Sigmoid colon (tissue), 7 donors: ENCODE measurements around the gene PAQR3. TPM values are rescaled to one million over a fixed set of nuclear protein-coding genes. Genes with fewer than 3 reads are reported as not detected.

Experiments
- DNase-seq: peaks from one replicate; pipeline ENCODE4 v3.0.0-alpha.2; 2019
- H3K27ac ChIP-seq, 4 donors: fragments of 200-600 bp; sonication (generic); one replicate each; pipeline ENCODE4 v1.5.1; 2016 to 2019; ENCODE audit warnings: mild to moderate bottlenecking in 1 of 4
- H3K27me3 ChIP-seq, 3 donors: fragments of 200-600 bp; sonication (generic); one replicate each; pipeline ENCODE4 v1.5.1; 2019; ENCODE audit warnings: mild to moderate bottlenecking in 1 of 3
- H3K36me3 ChIP-seq, 4 donors: fragments of 200-600 bp; sonication (generic); one replicate each; pipeline ENCODE4 v1.5.1; 2016 to 2019
- H3K4me1 ChIP-seq, 4 donors: fragments of 200-600 bp; sonication (generic); one replicate each; pipeline ENCODE4 v1.5.1; 2017 to 2019
- H3K4me3 ChIP-seq, 4 donors: fragments of 200-600 bp; sonication (generic); one replicate each; pipeline ENCODE4 v1.5.1; 2017 to 2019; ENCODE audit warnings: mild to moderate bottlenecking in 2 of 4, moderate library complexity in 1 of 4
- H3K9me3 ChIP-seq, 4 donors: fragments of 200-600 bp in 3 of 4; sonication (generic) in 3 of 4; one replicate each; pipeline versions ENCODE4 v1.5.1 to v1.6.1; 2013 to 2019
- EP300 ChIP-seq, 4 donors: sonication (generic); formaldehyde crosslinking; IDR thresholded peaks; one replicate each; pipeline ENCODE4 v1.6.1; 2017; ENCODE audit warnings: antibody characterized with exemption in 4 of 4
- POLR2A ChIP-seq, 2 donors: fragments of 450-650 bp; IDR thresholded peaks; one replicate each; pipeline ENCODE4 v1.6.1; 2016; ENCODE audit warnings: antibody characterized with exemption in 2 of 2, mild to moderate bottlenecking in 2 of 2, moderate library complexity in 2 of 2
- POLR2AphosphoS5 ChIP-seq, 4 donors: sonication (generic); formaldehyde crosslinking; IDR thresholded peaks; one replicate each; pipeline ENCODE4 v1.6.1; 2017; ENCODE audit warnings: antibody characterized with exemption in 4 of 4
- WGBS, 2 donors: extraction: QIAGEN DNeasy Blood & Tissue Kit; methylation state at CpG; one replicate each; pipeline ENCODE4 v1.1.7; 2013; 5-methylcytosine and 5-hydroxymethylcytosine counted together
- intact Hi-C: fragments of 100-400 bp; cut with DNase I; formaldehyde crosslinking; loops from one replicate; pipeline ENCODE4 v1.15.1; 2023
- polyA plus RNA-seq, 3 donors: library from polyadenylated mRNA; stranded (reverse); fragments of 200-250 nt; gene quantifications; one replicate each; pipeline ENCODE4 v1.2.3, GENCODE V29; 2013
- total RNA-seq, 4 donors: library from RNA; depleted of rRNA; stranded (reverse); fragments of >200 nt; gene quantifications; one replicate each; pipeline ENCODE4 v1.1.0, GENCODE V29; 2016
- TF ChIP-seq, protein P1 (sequence below), 4 experiments: fragments of 450-650 bp in 3 of 4; fragments of 200-600 bp in 1 of 4; IDR thresholded peaks; one replicate each; pipeline ENCODE4 v1.5.1; 2016 to 2019; ENCODE audit warnings: antibody characterized with exemption in 4 of 4, mild to moderate bottlenecking in 3 of 4, moderate library complexity in 2 of 4
- donor health status: healthy with polysubstance abuse.
- donor health status: Bipolar disorder and iron deficiency.
- donor health status: healthy.

PAQR3 gene
- total and polyA plus RNA-seq, 7 donors, result 4.8 to 32.1 (median 17.1) TPM

- TF ChIP-seq, protein P1, sequence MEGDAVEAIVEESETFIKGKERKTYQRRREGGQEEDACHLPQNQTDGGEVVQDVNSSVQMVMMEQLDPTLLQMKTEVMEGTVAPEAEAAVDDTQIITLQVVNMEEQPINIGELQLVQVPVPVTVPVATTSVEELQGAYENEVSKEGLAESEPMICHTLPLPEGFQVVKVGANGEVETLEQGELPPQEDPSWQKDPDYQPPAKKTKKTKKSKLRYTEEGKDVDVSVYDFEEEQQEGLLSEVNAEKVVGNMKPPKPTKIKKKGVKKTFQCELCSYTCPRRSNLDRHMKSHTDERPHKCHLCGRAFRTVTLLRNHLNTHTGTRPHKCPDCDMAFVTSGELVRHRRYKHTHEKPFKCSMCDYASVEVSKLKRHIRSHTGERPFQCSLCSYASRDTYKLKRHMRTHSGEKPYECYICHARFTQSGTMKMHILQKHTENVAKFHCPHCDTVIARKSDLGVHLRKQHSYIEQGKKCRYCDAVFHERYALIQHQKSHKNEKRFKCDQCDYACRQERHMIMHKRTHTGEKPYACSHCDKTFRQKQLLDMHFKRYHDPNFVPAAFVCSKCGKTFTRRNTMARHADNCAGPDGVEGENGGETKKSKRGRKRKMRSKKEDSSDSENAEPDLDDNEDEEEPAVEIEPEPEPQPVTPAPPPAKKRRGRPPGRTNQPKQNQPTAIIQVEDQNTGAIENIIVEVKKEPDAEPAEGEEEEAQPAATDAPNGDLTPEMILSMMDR (IDR thresholded peaks at IDR 0.05), result no peak
- no peak for TF ChIP-seq EP300 (IDR thresholded peaks at IDR 0.05)
- TF ChIP-seq POLR2A (IDR thresholded peaks at IDR 0.05), result no peak
- TF ChIP-seq POLR2AphosphoS5 (IDR thresholded peaks at IDR 0.05), result no peak
- no peaks in the 10 kb centered on the region for H3K36me3 ChIP-seq
- peak overlapping the region in 3 of 4 donors; percentile 40 to 79 (median 47) for H3K27ac ChIP-seq
- H3K4me3 ChIP-seq, result no peak overlapping the region
- WGBS, 2 donors, result 44 to 88% methylated on average over 1 of the region's 1 CpG
- no peaks in the 10 kb centered on the region for H3K27me3 ChIP-seq
- H3K9me3 ChIP-seq, result no peaks in the 10 kb centered on the region
- H3K4me1 ChIP-seq, result peaks cover 0 to 13% (median 0%) of the 10 kb centered on the region in 4 donors
- intact Hi-C loops, result loop anchor here (5.0 kb wide), 1 partner anchor 61 kb away; no protein-coding TSS in a partner anchor
- no peak for DNase-seq
Measured at GRCh38 chr4:78971776-78972175, 32.5 kb upstream of the PAQR3 start.

DNA sequence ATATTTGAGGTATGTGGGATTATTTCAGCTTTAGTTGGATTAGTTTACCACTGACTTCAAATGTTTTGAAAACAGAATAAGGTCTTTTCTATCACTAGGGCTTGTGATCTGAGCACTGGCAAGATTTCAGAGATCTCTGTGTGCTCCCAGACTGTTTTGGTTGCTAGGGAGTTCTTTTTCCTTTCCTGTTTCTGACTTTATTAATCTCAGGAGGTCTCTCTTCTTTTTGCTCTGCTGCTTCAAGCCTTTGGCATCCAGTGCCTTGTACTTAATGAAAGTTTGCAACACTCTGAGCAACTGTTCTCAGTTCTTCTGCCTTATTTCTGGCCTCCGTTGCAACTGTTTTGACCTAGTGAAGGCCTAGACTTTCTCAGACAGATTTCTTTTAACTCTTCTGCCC, 32.1 kb upstream of the PAQR3 start:
- peak overlapping the region in 3 of 4 donors; percentile 40 to 79 (median 47) for H3K27ac ChIP-seq
- TF ChIP-seq POLR2A (IDR thresholded peaks at IDR 0.05), result no peak
- TF ChIP-seq EP300 (IDR thresholded peaks at IDR 0.05), result no peak
- peak in 1 of 4 donors; percentile 18 for TF ChIP-seq POLR2AphosphoS5 (IDR thresholded peaks at IDR 0.05)
- H3K9me3 ChIP-seq, result no peaks in the 10 kb centered on the region
- H3K36me3 ChIP-seq, result no peaks in the 10 kb centered on the region
- H3K27me3 ChIP-seq, result no peaks in the 10 kb centered on the region
- 76 to 87% methylated on average over 1 of the region's 1 CpG for WGBS, 2 donors
- H3K4me3 ChIP-seq, result no peak overlapping the region
- peaks cover 0 to 13% (median 0%) of the 10 kb centered on the region in 4 donors for H3K4me1 ChIP-seq
- DNase-seq, result peak; percentile 70
- intact Hi-C loops, result loop anchor here (5.0 kb wide), 1 partner anchor 61 kb away; no protein-coding TSS in a partner anchor

- no peak for DNase-seq
- Histone ChIP-seq H3K4me1 (peaks cover 0 to 6% (median 0%) of the 10 kb centered on the region in 4 donors), H3K27ac (peak overlapping the region; percentile 37 to 79 (median 48)), H3K27me3 (no peaks in the 10 kb centered on the region), H3K36me3 (no peaks in the 10 kb centered on the region), H3K4me3 (no peak overlapping the region), H3K9me3 (no peaks in the 10 kb centered on the region)
- TF ChIP-seq POLR2A (IDR thresholded peaks at IDR 0.05) (no peak), EP300 (IDR thresholded peaks at IDR 0.05) (peak in 1 of 4 donors; percentile 41), POLR2AphosphoS5 (IDR thresholded peaks at IDR 0.05) (peak; percentile 24 to 62 (median 42))
- TF ChIP-seq, protein P1 (IDR thresholded peaks at IDR 0.05), result no peak
- intact Hi-C loops, result no loop called here
- 86 to 89% methylated on average over 2 of the region's 2 CpGs for WGBS, 2 donors
Measured at GRCh38 chr4:78962597-78963115, 23.4 kb upstream of the PAQR3 start.

- H3K27me3 ChIP-seq, result no peaks in the 10 kb centered on the region
- TF ChIP-seq EP300 (IDR thresholded peaks at IDR 0.05), result no peak
- TF ChIP-seq POLR2A (IDR thresholded peaks at IDR 0.05), result no peak
- TF ChIP-seq POLR2AphosphoS5 (IDR thresholded peaks at IDR 0.05), result no peak
- TF ChIP-seq, protein P1 (IDR thresholded peaks at IDR 0.05), result no peak
- H3K4me1 ChIP-seq, result peaks cover 0 to 6% (median 0%) of the 10 kb centered on the region in 4 donors
- no peaks in the 10 kb centered on the region for H3K36me3 ChIP-seq
- H3K9me3 ChIP-seq, result no peaks in the 10 kb centered on the region
- intact Hi-C loops, result no loop called here
- 80 to 86% methylated on average over 3 of the region's 3 CpGs for WGBS, 2 donors
- no peak overlapping the region for H3K4me3 ChIP-seq
- H3K27ac ChIP-seq, result no peak overlapping the region
- no peak for DNase-seq
Measured at GRCh38 chr4:78960926-78961325, 21.7 kb upstream of the PAQR3 start.

GRCh38 chr4:78956975-78957374, 17.7 kb upstream of the PAQR3 start:
- Histone ChIP-seq H3K4me3 (no peak overlapping the region), H3K27me3 (no peaks in the 10 kb centered on the region), H3K4me1 (no peaks in the 10 kb centered on the region), H3K27ac (no peak overlapping the region), H3K9me3 (no peaks in the 10 kb centered on the region), H3K36me3 (no peaks in the 10 kb centered on the region)
- no peak for TF ChIP-seq POLR2A (IDR thresholded peaks at IDR 0.05)
- TF ChIP-seq EP300 (IDR thresholded peaks at IDR 0.05), result no peak
- no peak for TF ChIP-seq POLR2AphosphoS5 (IDR thresholded peaks at IDR 0.05)
- TF ChIP-seq, protein P1 (IDR thresholded peaks at IDR 0.05), result no peak
- intact Hi-C loops, result loop anchor here (10.0 kb wide), 1 partner anchor 618 kb away; no protein-coding TSS in a partner anchor
- no peak for DNase-seq
- 86 to 89% methylated on average over 5 of the region's 5 CpGs for WGBS, 2 donors
